Measurements from ENCODE around the gene SEC23B.

GRCh38 chr20:18566892-18567738 lies 59.4 kb downstream of the SEC23B start, which contains the start of gene SMIM26:
- TF ChIP-seq CTCF (IDR thresholded peaks at IDR 0.05; ENCODE audit: extremely low read depth in 1 of 2, insufficient read depth in 1 of 2, low read depth in 1 of 2, low read length in 2 of 2) = no peak
- peak; percentile 91 for TF ChIP-seq POLR2A (IDR thresholded peaks at IDR 0.05; ENCODE audit: low read depth, low read length)
- peak; percentile 83 for TF ChIP-seq POLR2AphosphoS5 (IDR thresholded peaks at IDR 0.05; ENCODE audit: insufficient read depth, low read depth, low read length)

Data from endothelial cell of umbilical vein (primary cell).